ENCODE data around the gene CNDP1.

GRCh38 chr18:74524097-74524496 lies 10.2 kb upstream of the CNDP1 start:
- TF ChIP-seq CTCF (IDR thresholded peaks at IDR 0.05; ENCODE audit: low read depth, low read length) (no peak), MYC (IDR thresholded peaks at IDR 0.05; ENCODE audit: low read depth, low read length) (no peak), POLR2A (IDR thresholded peaks at IDR 0.05; ENCODE audit: extremely low read depth, insufficient read length) (no peak), MAX (IDR thresholded peaks at IDR 0.05; ENCODE audit: low read depth, low read length) (no peak)
